HEK293 (cell line): ENCODE measurements around the gene CASK.

Experiments
- CTCF ChIA-PET: fragments of 350-600 bp; formaldehyde crosslinking; extraction: SDS; loops from one replicate; lab custom pipeline; 2021; ENCODE audit warnings: antibody characterized with exemption; lab: Yijun Ruan, JAX
- POLR2A ChIA-PET: fragments of 300-600 bp; formaldehyde crosslinking; extraction: SDS; loops from one replicate; lab custom pipeline; 2020; ENCODE audit warnings: antibody characterized with exemption, inconsistent platforms; lab: Yijun Ruan, JAX
- H3K27ac ChIP-seq: fragments of 200-500 bp; sonication (Bioruptor generic); 2 replicates; pipeline ENCODE4 v1.5.1; 2014; ENCODE audit warnings: low read depth, low read length, control low read depth, inconsistent platforms; ENCODE audit errors: extremely low read depth
- H3K36me3 ChIP-seq, 2 experiments: fragments of 200-500 bp in 1 of 2; sonication (Bioruptor generic) in 1 of 2; 1 replicate in 1 of 2; 2 replicates in 1 of 2; pipeline ENCODE4 v1.5.1; 2014 to 2017; ENCODE audit warnings: inconsistent platforms in 2 of 2, low read length in 2 of 2; ENCODE audit not compliant: control insufficient read depth in 2 of 2, insufficient read depth in 1 of 2
- H3K4me1 ChIP-seq: fragments of 200-500 bp; sonication (Bioruptor generic); 2 replicates; pipeline ENCODE4 v1.5.1; 2014; ENCODE audit warnings: mild to moderate bottlenecking, low read length, inconsistent platforms; ENCODE audit not compliant: control insufficient read depth, insufficient read depth
- H3K4me3 ChIP-seq: 2 replicates; pipeline ENCODE4 v1.5.1; 2011; ENCODE audit warnings: low read depth, mild to moderate bottlenecking, control low read depth, low read length, moderate library complexity
- H3K9me3 ChIP-seq: fragments of 200-500 bp; sonication (Bioruptor generic); 2 replicates; pipeline ENCODE4 v1.5.1; 2014; ENCODE audit warnings: low read depth, low read length, inconsistent platforms; ENCODE audit not compliant: control insufficient read depth, insufficient read depth
- BCL11A ChIP-seq: fragments of 450-650 bp; formaldehyde crosslinking; IDR thresholded peaks from 2 replicates; pipeline ENCODE4 v1.5.1; 2016; ENCODE audit warnings: low read depth, missing biosample characterization, missing genetic modification characterization
- KLF10 ChIP-seq: fragments of 450-650 bp; IDR thresholded peaks from 2 replicates; pipeline ENCODE4 v1.5.1; 2018; ENCODE audit warnings: missing biosample characterization, mild to moderate bottlenecking, missing genetic modification characterization
- SCRT2 ChIP-seq: fragments of 450-650 bp; formaldehyde crosslinking; IDR thresholded peaks from 2 replicates; pipeline ENCODE4 v1.5.1; 2016; ENCODE audit warnings: missing biosample characterization, missing genetic modification characterization
- ZNF155 ChIP-seq: fragments of 450-650 bp; formaldehyde crosslinking; IDR thresholded peaks from 2 replicates; pipeline ENCODE4 v1.5.1; 2016; ENCODE audit warnings: missing biosample characterization, missing genetic modification characterization
- ZNF2 ChIP-seq: fragments of 450-650 bp; formaldehyde crosslinking; IDR thresholded peaks from 2 replicates; pipeline ENCODE4 v1.5.1; 2016; ENCODE audit warnings: missing biosample characterization, missing genetic modification characterization
- ZNF37A ChIP-seq: fragments of 450-650 bp; IDR thresholded peaks from 2 replicates; pipeline ENCODE4 v1.5.1; 2018; ENCODE audit warnings: missing biosample characterization, missing genetic modification characterization
- ZNF423 ChIP-seq: fragments of 450-650 bp; formaldehyde crosslinking; IDR thresholded peaks from 2 replicates; pipeline ENCODE4 v1.5.1; 2016; ENCODE audit warnings: missing biosample characterization, missing genetic modification characterization
- ZNF501 ChIP-seq: fragments of 450-650 bp; formaldehyde crosslinking; IDR thresholded peaks from 2 replicates; pipeline ENCODE4 v1.5.1; 2016; ENCODE audit warnings: missing biosample characterization, missing genetic modification characterization
- ZNF521 ChIP-seq: fragments of 450-650 bp; formaldehyde crosslinking; IDR thresholded peaks from 2 replicates; pipeline ENCODE4 v1.5.1; 2017; ENCODE audit warnings: missing biosample characterization, mild to moderate bottlenecking, missing genetic modification characterization
- ZNF548 ChIP-seq: fragments of 450-650 bp; formaldehyde crosslinking; IDR thresholded peaks from 2 replicates; pipeline ENCODE4 v1.5.1; 2016; ENCODE audit warnings: missing biosample characterization, missing genetic modification characterization
- ZNF585B ChIP-seq: fragments of 450-650 bp; formaldehyde crosslinking; IDR thresholded peaks from 2 replicates; pipeline ENCODE4 v1.5.1; 2016; ENCODE audit warnings: missing biosample characterization, missing genetic modification characterization
- ZNF777 ChIP-seq: fragments of 450-650 bp; formaldehyde crosslinking; IDR thresholded peaks from 2 replicates; pipeline ENCODE4 v1.5.1; 2017; ENCODE audit warnings: missing biosample characterization, missing genetic modification characterization, borderline replicate concordance
- TF ChIP-seq, protein P1 (sequence below): fragments of 450-650 bp; formaldehyde crosslinking; IDR thresholded peaks from 2 replicates; pipeline ENCODE4 v1.5.1; 2016; ENCODE audit warnings: missing biosample characterization, missing genetic modification characterization, low read depth
- TF ChIP-seq, protein P2 (sequence below): fragments of 450-650 bp; formaldehyde crosslinking; IDR thresholded peaks from 2 replicates; pipeline ENCODE4 v1.5.1; 2016; ENCODE audit warnings: missing biosample characterization, missing genetic modification characterization
- TF ChIP-seq, protein P3 (sequence below): fragments of 450-650 bp; formaldehyde crosslinking; optimal IDR thresholded peaks from 2 replicates; pipeline ENCODE3; 2016; ENCODE audit warnings: missing biosample characterization, mild to moderate bottlenecking, missing genetic modification characterization
- TF ChIP-seq, protein P4 (sequence below): fragments of 450-650 bp; formaldehyde crosslinking; IDR thresholded peaks from 2 replicates; pipeline ENCODE4 v1.5.1; 2016; ENCODE audit warnings: missing biosample characterization, missing genetic modification characterization
- TF ChIP-seq, protein P5 (sequence below): fragments of 450-650 bp; formaldehyde crosslinking; IDR thresholded peaks from 2 replicates; pipeline ENCODE4 v1.5.1; 2016; ENCODE audit warnings: missing biosample characterization, missing genetic modification characterization

Gene CASK

DNA sequence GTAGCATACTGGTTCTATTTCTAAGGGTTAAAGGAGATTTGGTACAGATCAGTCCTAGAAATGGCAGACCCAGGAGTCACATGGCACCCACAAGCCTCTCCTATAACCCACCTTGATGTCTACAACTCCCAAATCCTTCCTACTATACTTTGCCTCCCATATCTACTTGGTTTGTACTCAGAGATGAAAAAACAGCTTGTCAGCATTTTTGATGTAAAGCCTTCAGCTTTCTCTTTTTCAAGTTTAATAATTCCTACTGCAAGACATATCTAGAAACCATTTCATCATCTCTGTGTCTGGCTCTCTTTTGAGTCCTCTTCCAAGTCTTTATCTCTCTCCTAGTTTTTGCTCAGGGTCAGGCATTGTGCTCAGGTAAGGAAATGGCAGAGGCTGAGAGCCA is 393.3 kb downstream of the CASK start (continued):
- no peak for TF ChIP-seq KLF10 (tag by site-specific recombination)
- TF ChIP-seq ZNF501 (tag by site-specific recombination) = no peak
- TF ChIP-seq ZNF521 (tag by site-specific recombination) = no peak
- TF ChIP-seq, protein P1, sequence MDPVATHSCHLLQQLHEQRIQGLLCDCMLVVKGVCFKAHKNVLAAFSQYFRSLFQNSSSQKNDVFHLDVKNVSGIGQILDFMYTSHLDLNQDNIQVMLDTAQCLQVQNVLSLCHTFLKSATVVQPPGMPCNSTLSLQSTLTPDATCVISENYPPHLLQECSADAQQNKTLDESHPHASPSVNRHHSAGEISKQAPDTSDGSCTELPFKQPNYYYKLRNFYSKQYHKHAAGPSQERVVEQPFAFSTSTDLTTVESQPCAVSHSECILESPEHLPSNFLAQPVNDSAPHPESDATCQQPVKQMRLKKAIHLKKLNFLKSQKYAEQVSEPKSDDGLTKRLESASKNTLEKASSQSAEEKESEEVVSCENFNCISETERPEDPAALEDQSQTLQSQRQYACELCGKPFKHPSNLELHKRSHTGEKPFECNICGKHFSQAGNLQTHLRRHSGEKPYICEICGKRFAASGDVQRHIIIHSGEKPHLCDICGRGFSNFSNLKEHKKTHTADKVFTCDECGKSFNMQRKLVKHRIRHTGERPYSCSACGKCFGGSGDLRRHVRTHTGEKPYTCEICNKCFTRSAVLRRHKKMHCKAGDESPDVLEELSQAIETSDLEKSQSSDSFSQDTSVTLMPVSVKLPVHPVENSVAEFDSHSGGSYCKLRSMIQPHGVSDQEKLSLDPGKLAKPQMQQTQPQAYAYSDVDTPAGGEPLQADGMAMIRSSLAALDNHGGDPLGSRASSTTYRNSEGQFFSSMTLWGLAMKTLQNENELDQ (tag by site-specific recombination) = no peak
- TF ChIP-seq ZNF155 (tag by site-specific recombination) = no peak
- TF ChIP-seq, protein P2, sequence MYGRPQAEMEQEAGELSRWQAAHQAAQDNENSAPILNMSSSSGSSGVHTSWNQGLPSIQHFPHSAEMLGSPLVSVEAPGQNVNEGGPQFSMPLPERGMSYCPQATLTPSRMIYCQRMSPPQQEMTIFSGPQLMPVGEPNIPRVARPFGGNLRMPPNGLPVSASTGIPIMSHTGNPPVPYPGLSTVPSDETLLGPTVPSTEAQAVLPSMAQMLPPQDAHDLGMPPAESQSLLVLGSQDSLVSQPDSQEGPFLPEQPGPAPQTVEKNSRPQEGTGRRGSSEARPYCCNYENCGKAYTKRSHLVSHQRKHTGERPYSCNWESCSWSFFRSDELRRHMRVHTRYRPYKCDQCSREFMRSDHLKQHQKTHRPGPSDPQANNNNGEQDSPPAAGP (tag by site-specific recombination) = no peak
- TF ChIP-seq, protein P3, sequence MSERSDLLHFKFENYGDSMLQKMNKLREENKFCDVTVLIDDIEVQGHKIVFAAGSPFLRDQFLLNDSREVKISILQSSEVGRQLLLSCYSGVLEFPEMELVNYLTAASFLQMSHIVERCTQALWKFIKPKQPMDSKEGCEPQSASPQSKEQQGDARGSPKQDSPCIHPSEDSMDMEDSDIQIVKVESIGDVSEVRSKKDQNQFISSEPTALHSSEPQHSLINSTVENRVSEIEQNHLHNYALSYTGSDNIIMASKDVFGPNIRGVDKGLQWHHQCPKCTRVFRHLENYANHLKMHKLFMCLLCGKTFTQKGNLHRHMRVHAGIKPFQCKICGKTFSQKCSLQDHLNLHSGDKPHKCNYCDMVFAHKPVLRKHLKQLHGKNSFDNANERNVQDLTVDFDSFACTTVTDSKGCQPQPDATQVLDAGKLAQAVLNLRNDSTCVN = no peak
- TF ChIP-seq, protein P4, sequence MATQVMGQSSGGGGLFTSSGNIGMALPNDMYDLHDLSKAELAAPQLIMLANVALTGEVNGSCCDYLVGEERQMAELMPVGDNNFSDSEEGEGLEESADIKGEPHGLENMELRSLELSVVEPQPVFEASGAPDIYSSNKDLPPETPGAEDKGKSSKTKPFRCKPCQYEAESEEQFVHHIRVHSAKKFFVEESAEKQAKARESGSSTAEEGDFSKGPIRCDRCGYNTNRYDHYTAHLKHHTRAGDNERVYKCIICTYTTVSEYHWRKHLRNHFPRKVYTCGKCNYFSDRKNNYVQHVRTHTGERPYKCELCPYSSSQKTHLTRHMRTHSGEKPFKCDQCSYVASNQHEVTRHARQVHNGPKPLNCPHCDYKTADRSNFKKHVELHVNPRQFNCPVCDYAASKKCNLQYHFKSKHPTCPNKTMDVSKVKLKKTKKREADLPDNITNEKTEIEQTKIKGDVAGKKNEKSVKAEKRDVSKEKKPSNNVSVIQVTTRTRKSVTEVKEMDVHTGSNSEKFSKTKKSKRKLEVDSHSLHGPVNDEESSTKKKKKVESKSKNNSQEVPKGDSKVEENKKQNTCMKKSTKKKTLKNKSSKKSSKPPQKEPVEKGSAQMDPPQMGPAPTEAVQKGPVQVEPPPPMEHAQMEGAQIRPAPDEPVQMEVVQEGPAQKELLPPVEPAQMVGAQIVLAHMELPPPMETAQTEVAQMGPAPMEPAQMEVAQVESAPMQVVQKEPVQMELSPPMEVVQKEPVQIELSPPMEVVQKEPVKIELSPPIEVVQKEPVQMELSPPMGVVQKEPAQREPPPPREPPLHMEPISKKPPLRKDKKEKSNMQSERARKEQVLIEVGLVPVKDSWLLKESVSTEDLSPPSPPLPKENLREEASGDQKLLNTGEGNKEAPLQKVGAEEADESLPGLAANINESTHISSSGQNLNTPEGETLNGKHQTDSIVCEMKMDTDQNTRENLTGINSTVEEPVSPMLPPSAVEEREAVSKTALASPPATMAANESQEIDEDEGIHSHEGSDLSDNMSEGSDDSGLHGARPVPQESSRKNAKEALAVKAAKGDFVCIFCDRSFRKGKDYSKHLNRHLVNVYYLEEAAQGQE = no peak
- no peak for TF ChIP-seq ZNF548 (tag by site-specific recombination)
- TF ChIP-seq SCRT2 (tag by site-specific recombination) = no peak
- TF ChIP-seq, all 188 proteins: peak for 0

DNA sequence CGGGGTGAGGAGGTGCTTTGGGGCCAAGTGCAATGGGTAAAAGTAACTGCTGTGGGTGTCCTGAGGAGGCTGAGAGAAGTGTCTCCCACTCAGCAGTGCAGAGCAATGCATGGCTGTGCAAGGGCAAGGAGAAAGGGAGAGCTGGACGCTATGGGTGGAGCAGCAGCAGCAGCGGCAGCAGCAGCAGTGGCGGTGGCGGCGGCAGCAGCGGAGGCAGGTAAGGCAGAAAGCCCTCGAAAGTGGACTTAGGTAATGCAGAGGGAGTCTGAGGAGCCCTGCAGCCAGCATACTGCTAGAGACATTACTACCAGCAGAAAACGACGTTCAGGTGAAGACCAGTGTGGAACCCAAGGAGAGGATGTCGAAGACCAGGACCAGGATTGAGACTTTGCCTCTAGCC is 394.1 kb downstream of the CASK start:
- TF ChIP-seq, protein P3 = no peak
- no peak for TF ChIP-seq ZNF585B (tag by site-specific recombination)
- TF ChIP-seq, protein P5, sequence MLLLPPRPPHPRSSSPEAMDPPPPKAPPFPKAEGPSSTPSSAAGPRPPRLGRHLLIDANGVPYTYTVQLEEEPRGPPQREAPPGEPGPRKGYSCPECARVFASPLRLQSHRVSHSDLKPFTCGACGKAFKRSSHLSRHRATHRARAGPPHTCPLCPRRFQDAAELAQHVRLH (tag by site-specific recombination) = no peak
- TF ChIP-seq ZNF37A (tag by site-specific recombination) = no peak
- TF ChIP-seq ZNF423 (tag by site-specific recombination) = no peak
- no peak for TF ChIP-seq ZNF777 (tag by site-specific recombination)
- TF ChIP-seq ZNF2 (tag by site-specific recombination) = no peak
- TF ChIP-seq BCL11A (tag by site-specific recombination) = no peak
- Histone ChIP-seq H3K9me3 (no peaks in the 10 kb centered on the region), H3K27ac (no peak overlapping the region)

More for the DNA sequence above, 394.1 kb downstream of the CASK start:
- Histone ChIP-seq H3K4me3 (no peak overlapping the region), H3K36me3 (peaks cover 5 to 24% of the 10 kb centered on the region in 2 experiments), H3K4me1 (no peaks in the 10 kb centered on the region)
- ChIA-PET POLR2A (no interaction called here), CTCF (interaction anchor here (0.5 kb wide), 1 partner anchor 136 kb away, joined by 3 read pairs; no protein-coding TSS in a partner anchor)
